ENCODE data around the gene CTNNA3.

Gene CTNNA3

DNA sequence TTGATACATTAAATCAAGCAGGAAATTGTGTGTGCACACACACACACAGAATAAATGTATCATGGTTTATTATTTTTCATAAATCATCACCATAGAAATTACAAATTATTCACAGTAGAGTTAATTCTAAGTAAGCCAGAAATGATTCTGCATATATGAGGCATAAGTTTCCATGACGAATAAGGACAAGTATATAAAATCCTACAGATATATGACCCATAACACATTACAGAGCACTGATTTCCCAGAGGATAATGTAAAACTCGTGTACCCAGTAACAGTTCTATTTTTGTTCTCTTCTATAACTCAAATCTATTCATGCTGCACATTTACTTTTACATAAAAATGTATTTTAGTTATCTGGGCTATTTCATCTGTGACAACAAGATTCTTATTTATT, 600.5 kb downstream of the CTNNA3 start:
- no peak for DNase-seq

DNA sequence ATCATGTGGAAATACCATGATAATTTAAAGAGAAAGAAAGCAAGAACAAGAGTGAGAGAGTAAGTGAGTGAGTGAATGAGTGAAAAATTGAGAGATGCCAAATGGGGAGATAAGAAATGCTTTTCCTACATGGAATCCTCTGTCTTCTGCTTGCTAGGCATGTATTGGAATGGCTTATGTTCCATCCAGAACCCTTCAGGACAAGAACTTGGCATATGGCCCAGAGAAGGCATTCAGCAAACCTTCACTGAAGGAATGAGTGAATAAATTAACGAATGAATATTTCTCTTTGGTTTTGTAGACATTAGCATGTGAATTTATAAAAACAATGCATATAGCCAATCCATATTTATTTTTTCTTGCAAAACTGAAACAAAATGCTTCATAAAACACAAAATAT, 608.0 kb downstream of the CTNNA3 start:
- DNase-seq, result no peak

DNA sequence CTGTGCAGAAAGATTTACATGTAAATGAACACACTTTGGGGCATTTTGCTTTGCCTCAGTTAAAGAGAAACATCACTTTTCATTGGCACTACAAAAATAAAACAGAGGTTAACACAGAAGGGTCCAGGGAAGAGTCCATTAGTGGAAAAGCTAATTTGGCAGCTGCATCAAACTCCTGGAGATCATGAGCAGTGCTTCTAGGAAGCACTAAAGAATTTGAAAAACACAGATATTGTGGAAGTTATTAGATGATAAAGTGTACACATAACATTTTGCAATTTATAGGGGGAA, 608.9 kb downstream of the CTNNA3 start:
- DNase-seq, result no peak

DNA sequence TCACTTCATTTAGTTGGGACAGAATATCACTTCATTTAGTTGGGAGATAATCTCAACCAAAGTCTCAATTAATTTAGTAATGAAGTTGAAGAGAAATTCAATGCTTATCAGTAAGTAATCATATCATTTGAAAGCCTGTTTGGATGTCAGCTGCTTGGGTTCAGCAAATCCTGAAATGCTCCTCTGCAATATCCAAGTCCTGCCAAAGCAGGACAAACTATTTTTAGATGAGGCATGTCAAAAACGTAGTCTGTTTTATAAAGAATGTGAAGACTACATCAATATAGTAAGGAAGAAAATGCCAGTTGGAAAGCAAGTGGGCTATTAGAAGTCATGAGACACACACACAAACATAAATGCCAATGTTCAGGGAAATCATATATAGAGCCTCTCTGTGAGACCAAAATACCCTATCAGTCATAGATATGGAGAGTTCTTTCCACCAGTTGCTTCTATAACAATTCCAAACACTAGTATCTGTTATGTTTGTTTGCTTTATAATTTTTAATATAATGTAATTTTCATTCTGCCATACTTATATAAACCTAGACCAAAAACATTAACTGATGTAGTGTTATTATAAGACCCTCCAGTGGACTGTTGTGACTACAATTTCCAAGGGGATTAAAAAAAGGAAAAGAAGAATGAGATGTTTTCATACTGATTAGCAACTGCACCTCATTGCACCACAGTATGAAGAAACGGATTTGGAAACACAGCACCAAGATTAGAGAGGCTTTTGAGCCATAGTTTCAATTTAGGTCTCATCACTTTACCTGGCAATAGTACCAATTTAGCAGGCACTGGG, 609.5 kb downstream of the CTNNA3 start:
- no peak for DNase-seq

DNA sequence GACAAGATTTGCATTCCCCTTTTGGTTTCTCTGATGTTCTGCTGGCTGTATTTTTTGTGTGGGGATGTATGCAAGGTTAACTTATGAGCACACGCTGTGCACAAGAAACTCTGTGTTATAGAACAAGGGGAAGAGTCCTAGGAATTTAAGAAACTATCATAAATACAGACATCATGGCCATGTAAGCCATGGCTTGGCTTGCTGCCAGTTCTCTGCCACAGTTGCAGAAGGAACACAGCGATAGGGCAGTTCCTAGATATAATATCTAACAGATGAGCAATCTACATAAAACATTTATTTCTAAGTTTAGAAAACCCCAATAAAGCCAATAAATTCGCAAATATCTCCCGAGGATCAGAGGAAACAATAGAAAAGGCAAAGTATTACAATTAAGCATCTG, 616.9 kb downstream of the CTNNA3 start:
- peak; percentile 95 for DNase-seq

DNA sequence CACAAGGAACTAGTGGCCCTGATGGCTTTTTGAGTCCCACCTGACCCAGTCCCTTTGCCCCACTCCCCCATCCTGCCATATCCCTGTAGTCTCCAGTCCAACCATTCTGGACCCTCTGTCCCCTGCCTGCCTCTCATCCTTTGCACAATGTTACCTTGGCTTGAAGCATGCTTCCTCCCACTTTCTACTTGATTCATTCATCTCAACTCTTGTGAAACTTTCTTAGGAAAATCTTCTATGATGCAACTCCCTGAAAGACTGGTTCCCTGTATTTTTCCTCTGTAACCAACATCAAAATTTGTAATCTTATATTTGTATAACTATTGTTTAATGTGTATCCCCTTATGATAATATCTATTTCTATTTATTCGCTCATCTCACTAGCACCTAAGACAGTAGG, 618.6 kb downstream of the CTNNA3 start:
- DNase-seq, result peak; percentile 70

DNA sequence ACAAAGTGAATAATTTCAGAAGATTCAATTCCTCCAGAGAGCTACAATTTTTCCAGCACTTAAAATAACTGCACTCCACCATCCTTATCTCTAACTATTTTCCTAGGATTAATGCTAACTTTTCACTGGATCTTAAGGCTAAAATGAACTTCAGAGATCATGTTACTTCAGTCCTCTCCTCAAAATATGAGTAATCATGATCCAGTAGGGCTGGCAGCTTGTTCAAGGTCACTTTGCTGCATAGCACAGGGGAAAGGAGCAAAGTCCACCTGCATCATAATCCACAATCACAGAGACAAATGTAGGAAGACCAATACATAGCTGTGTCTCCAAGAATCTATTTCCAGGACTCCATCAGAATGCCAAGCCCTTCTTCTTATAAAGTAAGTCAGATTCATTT, 619.9 kb downstream of the CTNNA3 start:
- no peak for DNase-seq

DNA sequence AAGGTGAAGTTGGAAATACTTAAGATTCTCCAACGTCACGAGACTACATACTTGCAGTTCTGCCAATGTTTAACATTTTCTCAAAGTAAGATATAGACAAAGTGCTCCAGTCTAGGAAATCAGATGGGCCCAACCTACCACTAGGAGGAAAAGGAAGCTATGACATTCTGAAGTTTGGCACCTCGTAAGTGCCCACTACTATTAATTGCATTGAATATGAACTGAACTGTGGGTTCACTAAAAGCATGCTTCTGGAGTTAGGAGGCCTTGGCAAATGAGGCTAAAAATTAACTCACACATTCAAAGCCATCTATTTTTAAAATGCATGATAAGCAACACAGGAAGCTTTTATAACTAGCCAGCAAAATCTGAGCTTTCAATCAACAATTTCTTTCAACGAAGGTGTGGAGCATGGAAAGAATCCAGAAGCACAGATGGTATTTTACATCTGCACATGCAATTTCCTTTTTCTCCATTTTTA, 620.5 kb downstream of the CTNNA3 start:
- no peak for DNase-seq

DNA sequence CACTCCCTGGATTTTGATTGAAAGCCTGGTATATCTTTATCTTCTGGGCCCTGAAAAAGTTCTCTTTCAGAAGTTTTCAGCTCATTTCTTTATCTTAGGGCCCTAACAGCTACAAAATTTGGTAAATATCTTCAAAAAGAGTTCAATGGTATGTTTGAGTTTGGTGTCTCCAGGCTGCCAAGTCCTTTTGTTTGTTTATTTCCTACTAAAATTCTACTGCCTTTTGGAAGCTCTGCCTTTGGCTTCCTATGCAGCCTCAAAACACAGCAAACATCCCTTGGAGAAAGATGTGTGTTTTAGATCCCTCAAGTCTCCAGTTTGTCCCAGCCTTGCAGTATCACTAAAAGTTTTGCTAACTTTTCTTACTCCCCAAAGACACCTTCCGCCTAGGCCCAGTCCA, 623.3 kb downstream of the CTNNA3 start:
- no peak for DNase-seq

DNA sequence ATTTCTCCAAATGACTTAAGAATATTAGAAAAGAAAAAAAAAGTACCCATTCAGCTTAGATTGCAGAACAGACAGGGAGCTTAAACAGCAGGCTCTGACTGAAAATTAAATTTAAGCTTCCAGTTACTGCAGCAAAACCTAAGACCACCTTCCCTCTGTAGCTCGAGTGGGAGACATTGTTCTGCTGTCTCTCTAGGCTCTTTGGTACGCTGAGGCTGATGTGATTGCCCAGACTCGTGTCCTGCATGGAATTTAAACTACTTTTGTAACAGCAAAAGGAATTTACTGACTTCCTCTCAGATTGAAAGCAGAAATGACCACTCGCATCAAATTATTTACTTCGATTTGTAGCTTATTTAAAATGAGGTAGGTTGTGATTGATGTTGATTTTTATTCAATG, 645.6 kb downstream of the CTNNA3 start:
- DNase-seq, result no peak

DNA sequence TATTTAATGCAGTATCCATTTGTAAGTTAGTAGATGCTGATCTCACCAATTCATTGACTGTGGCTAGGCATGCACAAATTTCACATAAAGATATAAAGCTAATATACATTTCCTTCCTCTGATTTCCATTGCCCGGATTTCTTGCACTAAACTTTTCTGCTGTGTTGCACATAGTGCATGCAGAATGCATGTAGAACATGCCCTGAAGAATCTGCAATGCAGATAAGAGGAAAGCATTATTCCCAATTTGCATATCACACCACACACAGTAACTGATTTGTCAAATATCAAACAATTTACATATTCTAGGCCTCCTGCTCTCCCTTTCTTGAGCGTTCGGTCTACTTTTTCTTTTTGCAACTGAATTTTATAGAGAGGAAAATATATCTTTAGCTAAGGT, 646.0 kb downstream of the CTNNA3 start:
- DNase-seq, result no peak

DNA sequence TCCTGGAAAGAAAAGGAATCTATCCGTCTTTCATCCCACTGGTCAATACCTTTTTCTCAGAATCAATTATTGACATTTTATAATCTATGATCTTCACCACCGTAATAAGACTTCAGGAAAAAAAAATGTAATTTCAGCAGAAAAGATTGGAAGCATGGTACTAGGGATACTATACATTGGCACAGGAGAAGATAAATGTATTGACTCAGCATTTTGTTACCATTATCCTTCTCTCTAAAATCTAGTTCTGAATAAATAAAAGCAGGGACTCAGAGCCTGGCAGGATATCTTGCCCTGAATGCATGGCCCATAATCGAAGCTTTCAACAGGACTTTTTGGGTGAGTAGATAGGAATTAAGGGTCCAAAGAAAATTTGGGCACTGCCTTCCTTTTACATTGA, 649.5 kb downstream of the CTNNA3 start:
- DNase-seq, result no peak

DNA sequence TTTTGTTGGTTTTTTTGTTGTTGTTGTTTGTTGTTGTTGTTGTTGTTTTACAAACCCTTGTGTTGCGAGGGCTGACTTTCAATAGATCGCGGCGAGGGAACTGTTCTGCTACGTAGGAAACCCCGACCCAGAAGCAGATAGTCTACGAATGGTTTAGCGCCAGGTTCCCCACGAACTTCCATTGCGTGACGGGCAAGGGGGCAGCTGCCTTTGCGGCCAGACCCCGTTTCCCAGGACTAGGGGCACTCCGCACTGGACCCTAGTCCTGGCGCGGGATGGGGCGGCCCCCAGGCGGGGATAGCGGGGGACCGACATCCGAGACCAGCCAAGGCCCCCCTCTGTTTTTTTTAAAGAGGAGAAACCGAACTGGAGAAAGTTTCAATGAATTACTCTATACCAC, 650.6 kb downstream of the CTNNA3 start:
- DNase-seq, result no peak

DNA sequence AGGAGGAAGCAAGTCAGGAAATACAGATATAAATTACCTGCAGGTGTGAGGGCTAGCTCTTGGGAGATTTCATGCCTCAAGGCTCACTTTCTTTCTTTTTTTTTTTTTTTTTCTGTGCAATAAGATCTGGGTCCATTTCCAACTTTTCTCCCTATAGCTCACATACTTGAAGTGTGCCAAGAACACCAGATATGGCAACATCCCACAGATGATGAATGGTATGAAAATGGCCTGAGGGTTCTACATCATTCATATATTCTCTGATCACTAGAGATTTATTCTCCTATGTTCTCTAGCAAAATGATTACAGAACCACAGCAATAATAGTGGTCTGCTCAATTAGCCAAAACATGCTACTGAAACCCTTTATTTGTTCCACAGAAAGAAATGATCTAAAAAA, 653.0 kb downstream of the CTNNA3 start:
- DNase-seq, result no peak

DNA sequence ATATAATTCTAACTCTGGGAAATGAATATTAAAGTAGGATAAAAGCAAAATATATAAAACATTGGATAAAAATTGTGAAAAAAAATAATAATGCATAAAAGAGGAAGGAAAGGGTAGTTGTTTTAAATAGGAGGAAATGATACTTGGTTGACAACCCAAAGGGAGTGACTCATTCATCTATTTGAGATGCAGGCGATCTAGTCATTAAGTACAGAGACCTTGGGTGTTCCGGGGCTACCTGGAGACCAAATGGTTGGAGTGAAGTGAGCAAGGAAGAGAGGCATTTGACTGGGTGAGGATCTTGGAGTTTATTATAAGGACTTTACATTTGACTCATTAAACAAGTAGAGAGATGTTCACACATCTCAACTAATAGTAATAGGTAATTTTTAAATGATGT, 659.2 kb downstream of the CTNNA3 start:
- peak; percentile 12 for DNase-seq

DNA sequence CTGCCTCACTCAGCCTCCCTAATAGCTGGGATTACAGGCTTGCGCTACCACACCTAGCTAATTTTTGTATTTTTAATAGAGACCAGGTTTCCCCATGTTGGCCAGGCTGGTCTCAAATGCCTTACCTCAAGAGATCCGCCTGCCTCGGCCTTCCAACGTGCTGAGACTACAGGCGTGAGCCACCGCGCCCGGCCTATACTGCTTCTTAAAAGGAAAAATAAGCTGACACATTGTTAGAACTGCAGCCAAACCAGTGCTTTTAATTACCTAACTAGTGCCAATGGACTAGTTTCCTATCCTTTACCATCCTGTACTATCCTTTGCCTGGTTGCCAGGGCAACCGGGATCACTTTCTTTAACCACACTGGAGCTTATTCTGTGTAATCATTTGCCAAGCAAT, 662.1 kb downstream of the CTNNA3 start:
- DNase-seq, result no peak

DNA sequence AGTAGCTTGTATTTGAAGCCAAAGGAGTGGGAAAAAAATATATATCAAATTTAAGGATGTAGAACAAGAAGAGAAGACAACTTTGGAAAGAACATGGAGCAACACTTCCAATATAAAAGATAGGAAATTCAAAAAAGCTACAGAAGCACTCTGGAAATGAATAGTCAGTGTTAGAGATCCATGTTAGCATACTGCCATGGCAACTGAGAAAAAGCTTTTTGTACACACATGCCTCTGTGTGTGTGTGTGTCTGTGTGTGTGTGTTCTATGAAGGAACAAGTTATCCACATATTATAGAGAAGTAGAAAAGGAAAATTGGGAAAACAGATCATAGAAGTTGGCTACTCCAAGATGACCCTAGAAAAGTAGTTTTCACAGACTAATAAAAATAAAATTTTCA, 673.9 kb downstream of the CTNNA3 start:
- DNase-seq, result no peak

DNA sequence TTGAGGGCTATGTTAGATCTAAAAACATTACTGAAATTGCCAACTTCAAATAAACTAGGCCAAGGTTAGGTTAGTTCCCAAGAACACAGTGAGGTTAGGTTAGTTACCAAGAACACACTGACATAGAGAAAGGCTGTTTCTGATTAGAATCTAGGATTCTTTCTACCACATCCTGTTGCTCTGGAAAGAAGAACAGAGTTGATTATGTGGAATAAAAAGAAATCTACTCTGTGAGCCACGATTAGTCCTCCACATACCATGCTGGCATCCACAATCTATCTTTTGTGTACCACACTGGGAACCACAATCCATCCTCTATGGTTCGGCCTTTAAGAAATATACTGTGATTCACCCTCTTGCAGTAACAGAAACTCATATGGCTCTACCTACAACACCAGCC, 678.8 kb downstream of the CTNNA3 start:
- peak; percentile 67 for DNase-seq

DNA sequence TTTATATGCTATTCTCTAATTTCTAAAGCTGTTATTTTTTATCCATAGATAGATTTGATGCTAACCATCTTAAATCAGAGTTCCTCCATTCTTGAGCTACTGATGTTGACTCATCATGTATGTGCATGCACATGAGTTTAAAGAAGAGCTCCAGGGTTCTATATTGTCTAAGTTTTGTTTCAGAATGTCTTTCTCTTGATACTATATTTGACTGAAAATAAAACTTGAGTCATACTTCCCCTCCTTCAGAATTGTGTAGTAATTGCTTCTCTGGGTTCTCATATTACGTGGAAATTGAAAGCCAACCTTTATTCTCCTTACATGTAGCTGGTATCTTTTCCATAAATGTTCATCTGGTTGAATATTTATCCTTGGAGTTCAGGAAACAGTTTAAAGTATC, 680.8 kb downstream of the CTNNA3 start:
- DNase-seq, result peak; percentile 36

DNA sequence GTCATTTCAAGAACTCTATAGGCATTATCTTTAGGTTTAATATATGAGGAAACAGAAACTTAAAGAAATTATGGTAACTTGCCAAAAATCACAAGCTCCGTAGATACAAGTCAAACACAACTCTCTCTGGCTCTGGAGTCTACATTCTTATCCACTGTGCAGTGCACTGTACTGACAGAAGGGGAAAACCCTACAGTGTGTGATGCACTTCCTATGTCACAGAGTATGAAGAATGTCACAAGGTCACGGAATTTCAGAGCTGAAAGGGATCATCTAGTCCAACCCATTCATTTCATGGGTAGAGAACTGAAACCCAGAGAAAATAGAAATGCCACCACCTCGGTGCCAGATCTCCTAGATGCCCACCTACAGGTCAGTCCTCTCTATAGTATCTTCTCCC, 684.0 kb downstream of the CTNNA3 start:
- no peak for DNase-seq

DNA sequence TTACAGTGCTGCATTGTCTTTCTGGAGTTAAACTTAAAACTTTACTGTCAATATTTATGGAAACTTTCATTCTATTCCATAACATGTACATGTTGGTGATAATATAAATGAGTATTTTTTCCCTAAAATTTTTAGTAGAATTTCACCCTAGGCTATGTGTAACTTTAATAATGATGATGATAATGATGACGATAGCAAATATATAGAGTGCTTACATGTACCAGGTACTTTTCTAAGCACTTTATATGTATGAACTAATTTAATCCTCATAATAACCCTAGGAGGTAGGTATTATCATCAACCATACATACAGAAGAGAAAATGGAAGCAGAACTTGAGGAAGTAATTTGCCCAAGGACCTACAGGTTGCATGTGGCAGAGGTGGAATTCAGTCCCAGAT, 684.5 kb downstream of the CTNNA3 start:
- DNase-seq, result no peak

DNA sequence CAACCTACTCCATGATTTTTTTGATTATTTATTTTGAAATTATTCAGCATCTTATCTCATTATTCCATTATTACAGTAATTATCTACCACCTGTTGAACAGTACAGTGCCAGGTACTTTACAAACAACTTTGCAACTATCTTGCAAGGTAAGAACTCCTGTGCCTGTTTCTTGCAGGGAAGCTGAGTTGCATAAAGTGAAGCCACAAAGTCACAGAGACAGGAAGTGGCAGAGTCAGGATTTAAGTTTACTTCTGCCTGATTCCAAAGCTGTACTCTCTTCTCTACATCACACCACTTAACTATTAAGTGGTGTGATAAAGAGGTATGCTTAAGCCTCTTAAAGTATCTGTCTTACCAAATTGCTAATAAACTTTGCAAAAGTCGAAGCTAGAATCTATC, 690.0 kb downstream of the CTNNA3 start:
- no peak for DNase-seq

DNA sequence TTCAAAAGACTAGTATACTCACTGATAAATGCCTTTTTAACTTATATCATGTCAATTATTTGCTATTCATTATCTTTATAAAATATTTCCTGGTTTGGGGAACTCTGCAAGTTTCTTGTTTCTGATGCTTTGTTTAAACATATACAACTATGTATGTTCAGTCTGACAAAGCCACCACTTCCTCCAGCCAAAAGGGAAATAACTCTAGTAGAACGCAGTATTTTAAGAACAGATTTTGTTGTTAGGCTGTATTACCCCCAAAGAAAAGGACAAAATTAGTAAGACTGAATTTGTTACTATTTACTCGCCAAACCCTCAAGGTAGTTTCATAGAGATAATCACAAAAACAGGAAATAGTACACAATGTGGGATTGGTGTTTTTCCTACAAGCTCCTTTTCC, 691.3 kb downstream of the CTNNA3 start:
- no peak for DNase-seq

DNA sequence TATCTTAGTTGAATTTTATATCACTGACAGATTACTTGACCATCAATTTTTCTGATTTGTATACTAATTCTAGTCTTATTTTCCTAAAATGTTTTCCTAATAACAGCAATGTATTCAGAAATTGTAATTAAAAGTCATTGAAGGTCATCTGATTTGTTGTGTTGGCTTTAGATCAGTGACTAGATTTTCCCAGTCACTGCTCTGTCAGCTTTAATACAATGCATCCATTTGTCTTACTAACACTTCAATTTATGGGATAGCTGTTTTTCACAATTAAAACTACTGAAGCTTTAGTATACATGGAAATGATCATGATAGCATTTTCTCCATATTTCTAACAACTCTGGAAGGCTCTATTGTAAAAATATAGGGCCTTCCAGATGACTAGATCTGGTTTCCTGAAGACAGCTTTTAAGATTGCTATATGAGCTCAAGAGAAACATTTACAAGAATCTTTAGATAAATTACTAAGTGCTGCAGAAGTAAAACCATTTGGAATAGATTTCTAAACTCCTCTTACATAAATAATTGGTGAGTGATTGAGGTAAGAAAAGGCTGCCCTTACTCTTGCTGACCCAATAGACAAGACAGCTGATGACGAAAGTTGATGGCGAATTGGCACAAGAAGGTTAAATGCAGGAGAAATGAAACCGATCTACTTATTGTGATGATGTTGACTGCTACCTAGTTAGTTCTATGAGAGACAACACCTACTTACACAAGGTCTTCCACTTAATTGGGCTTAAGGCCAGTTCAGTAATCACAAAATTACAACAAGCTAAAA, 696.0 kb downstream of the CTNNA3 start:
- DNase-seq, result no peak

DNA sequence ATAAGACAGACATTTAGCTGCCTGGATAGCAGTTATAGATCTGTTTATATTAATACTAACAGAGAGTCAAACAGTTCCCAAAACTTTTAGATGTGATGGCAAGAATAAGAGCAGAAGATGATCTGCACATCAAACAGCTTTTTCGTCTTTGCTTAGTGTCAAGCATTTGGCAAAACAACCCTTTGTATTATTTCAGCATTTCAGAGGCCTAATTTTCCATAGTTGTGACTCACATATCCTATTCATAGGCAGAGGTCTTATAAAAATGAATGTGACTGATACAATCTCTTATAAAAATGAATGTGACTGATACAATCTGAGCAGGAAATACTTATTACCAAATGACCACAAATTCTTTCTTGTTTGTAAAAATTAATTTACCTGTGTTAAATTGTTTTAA, 699.0 kb downstream of the CTNNA3 start:
- DNase-seq, result no peak

All from OCI-M1 (cell line).